Natural killer cell (primary cell): ENCODE measurements around the gene ZNF438. TPM values are rescaled to one million over a fixed set of nuclear protein-coding genes. Genes with fewer than 3 reads are reported as not detected.

Experiments
- ATAC-seq, 3 donors: fragments of 150-1000 bp in 2 of 3; fragments of 200-7000 bp in 1 of 3; cut with Tn5 transposase; 1 replicate in 1 of 3; 2 replicates in 2 of 3; pipeline ENCODE4 v1.10.0; 2021; ENCODE audit warnings: mild to moderate bottlenecking in 2 of 3, moderate library complexity in 2 of 3
- DNase-seq, 2 donors: peaks; one replicate each; pipeline versions ENCODE4 v3.0.0 to v3.0.0-alpha.2; 2013 to 2021; ENCODE audit warnings: mixed read lengths in 1 of 2
- H3K27ac ChIP-seq: one replicate; pipeline ENCODE4 v1.5.1; 2013; ENCODE audit warnings: mild to moderate bottlenecking, low read length
- H3K27me3 ChIP-seq: one replicate; pipeline ENCODE4 v1.6.1; 2013; ENCODE audit warnings: low read length; ENCODE audit not compliant: control insufficient read depth, insufficient read depth
- H3K36me3 ChIP-seq: one replicate; pipeline ENCODE4 v1.6.1; 2013; ENCODE audit warnings: low read length; ENCODE audit not compliant: control insufficient read depth, insufficient read depth
- H3K4me1 ChIP-seq: one replicate; pipeline ENCODE4 v1.6.1; 2013; ENCODE audit warnings: low read length; ENCODE audit not compliant: control insufficient read depth, insufficient read depth
- H3K4me3 ChIP-seq: one replicate; pipeline ENCODE4 v1.5.1; 2013; ENCODE audit warnings: low read length
- H3K9me3 ChIP-seq: one replicate; pipeline ENCODE4 v1.6.1; 2013; ENCODE audit warnings: low read length; ENCODE audit not compliant: control insufficient read depth, insufficient read depth
- H3K27ac Mint-ChIP-seq, 2 donors: one replicate each; pipeline ENCODE4 v1.8.0; 2022; ENCODE audit warnings: mild to moderate bottlenecking in 2 of 2, mixed read lengths in 2 of 2, moderate library complexity in 1 of 2
- H3K27me3 Mint-ChIP-seq, 2 donors: one replicate each; pipeline ENCODE4 v1.8.0; 2022; ENCODE audit warnings: low read depth in 2 of 2, mixed read lengths in 2 of 2
- H3K36me3 Mint-ChIP-seq: one replicate; pipeline ENCODE4 v1.8.0; 2022; ENCODE audit warnings: mixed read lengths
- H3K4me1 Mint-ChIP-seq, 2 donors: one replicate each; pipeline ENCODE4 v1.8.0; 2022; ENCODE audit warnings: mixed read lengths in 2 of 2
- H3K4me3 Mint-ChIP-seq: one replicate; pipeline ENCODE4 v1.8.0; 2022; ENCODE audit warnings: mild to moderate bottlenecking, moderate library complexity, mixed read lengths
- H3K9me3 Mint-ChIP-seq, 2 donors: one replicate each; pipeline ENCODE4 v1.8.0; 2022; ENCODE audit warnings: mixed read lengths in 2 of 2
- CTCF ChIP-seq: fragments of 200-600 bp; IDR thresholded peaks from one replicate; pipeline ENCODE4 v1.8.0; 2022; ENCODE audit warnings: antibody characterized with exemption
- WGBS: methylation state at CpG from one replicate; pipeline ENCODE4 v1.1.7; 2013; ENCODE audit warnings: missing lambda C conversion rate; ENCODE audit not compliant: insufficient coverage; 5-methylcytosine and 5-hydroxymethylcytosine counted together
- intact Hi-C: fragments of 100-400 bp; cut with micrococcal nuclease; formaldehyde crosslinking; loops from one replicate; pipeline ENCODE4 v1.14.2; 2022
- total RNA-seq, 4 donors: library from RNA; stranded (reverse); fragments of 120-200 nt in 1 of 4; gene quantifications; one replicate each; pipeline versions ENCODE4 v1.2.3 to v1.2.4, GENCODE V29; 2013 to 2022

Gene ZNF438
- total RNA-seq, 3 donors from 2014 or later (not counting 1 experiment from before 2014, with no cell fraction given), result 2.2 to 3.7 (median 3.7) TPM

GRCh38 chr10:30940256-30940655 is 91.4 kb downstream of the ZNF438 start:
- no peak for ATAC-seq
- TF ChIP-seq CTCF, result no peak
- intact Hi-C loops, result no loop called here
- no peak overlapping the region for H3K27ac ChIP-seq
- WGBS, result 92% methylated on average over 6 of the region's 6 CpGs
- Mint-ChIP-seq H3K4me1 (peaks cover 3 to 4% of the 10 kb centered on the region in 2 donors), H3K27ac (no peak overlapping the region), H3K36me3 (no peaks in the 10 kb centered on the region), H3K27me3 (no peaks in the 10 kb centered on the region), H3K9me3 (no peaks in the 10 kb centered on the region), H3K4me3 (no peak overlapping the region)
- DNase-seq, result no peak
- H3K36me3 ChIP-seq, result no peaks in the 10 kb centered on the region
- no peaks in the 10 kb centered on the region for H3K27me3 ChIP-seq
- no peaks in the 10 kb centered on the region for H3K9me3 ChIP-seq
- no peaks in the 10 kb centered on the region for H3K4me1 ChIP-seq
- H3K4me3 ChIP-seq, result no peak overlapping the region

- no peaks in the 10 kb centered on the region for H3K36me3 Mint-ChIP-seq
- H3K4me1 ChIP-seq, result no peaks in the 10 kb centered on the region
- TF ChIP-seq CTCF, result no peak
- no peaks in the 10 kb centered on the region for H3K27me3 Mint-ChIP-seq
- H3K27ac Mint-ChIP-seq, result no peak overlapping the region
- intact Hi-C loops, result no loop called here
- no peak overlapping the region for H3K27ac ChIP-seq
- no peak overlapping the region for H3K4me3 ChIP-seq
- no peaks in the 10 kb centered on the region for H3K36me3 ChIP-seq
- no peak overlapping the region for H3K4me3 Mint-ChIP-seq
- ATAC-seq, result no peak
- peaks cover 8% of the 10 kb centered on the region in 2 donors for H3K4me1 Mint-ChIP-seq
- DNase-seq, result no peak
- H3K9me3 Mint-ChIP-seq, result no peaks in the 10 kb centered on the region
- no peaks in the 10 kb centered on the region for H3K27me3 ChIP-seq
- no peaks in the 10 kb centered on the region for H3K9me3 ChIP-seq
These were observed 91.9 kb downstream of the ZNF438 start for GRCh38 chr10:30939643-30940251.

- Mint-ChIP-seq H3K27me3 (no peaks in the 10 kb centered on the region), H3K36me3 (no peaks in the 10 kb centered on the region), H3K27ac (peak overlapping the region in 1 of 2 donors; percentile 4), H3K4me1 (peaks cover 8% of the 10 kb centered on the region in 2 donors), H3K9me3 (no peaks in the 10 kb centered on the region), H3K4me3 (no peak overlapping the region)
- no peak overlapping the region for H3K4me3 ChIP-seq
- no peak overlapping the region for H3K27ac ChIP-seq
- H3K36me3 ChIP-seq, result no peaks in the 10 kb centered on the region
- no peaks in the 10 kb centered on the region for H3K4me1 ChIP-seq
- no CpG with 5 or more reads among the region's 1 CpG for WGBS
- DNase-seq (no peak), ATAC-seq (peak in 2 of 3 donors; percentile 31 to 33)
- TF ChIP-seq CTCF, result no peak
- H3K9me3 ChIP-seq, result no peaks in the 10 kb centered on the region
- H3K27me3 ChIP-seq, result no peaks in the 10 kb centered on the region
- intact Hi-C loops, result no loop called here
These were observed 96.6 kb downstream of the ZNF438 start for GRCh38 chr10:30935078-30935477.

GRCh38 chr10:30931094-30931493 is 100.6 kb downstream of the ZNF438 start:
- peaks cover 17% of the 10 kb centered on the region in 2 donors for H3K4me1 Mint-ChIP-seq
- ATAC-seq, result no peak
- TF ChIP-seq CTCF, result no peak

More at GRCh38 chr10:30931094-30931493, 100.6 kb downstream of the ZNF438 start:
- no peak for DNase-seq
- Mint-ChIP-seq H3K4me3 (no peak overlapping the region), H3K9me3 (no peaks in the 10 kb centered on the region), H3K36me3 (no peaks in the 10 kb centered on the region), H3K27ac (no peak overlapping the region), H3K27me3 (no peaks in the 10 kb centered on the region)
- Histone ChIP-seq H3K27me3 (no peaks in the 10 kb centered on the region), H3K4me1 (no peaks in the 10 kb centered on the region), H3K4me3 (no peak overlapping the region), H3K27ac (no peak overlapping the region), H3K9me3 (no peaks in the 10 kb centered on the region), H3K36me3 (no peaks in the 10 kb centered on the region)
- intact Hi-C loops, result no loop called here
